IPS-18c (cell line): ENCODE results near the gene TCHH.
"Not testable (repeated sequence)": the region's sequence is repeated elsewhere in the genome, so short reads cannot be mapped to it uniquely, and the experiment has no call there.

Source experiments
- H3K4me3 ChIP-seq: 2 replicates; pipeline ENCODE4 v1.7.0; 2013; ENCODE audit warnings: low read depth, mild to moderate bottlenecking, low read length, moderate library complexity; ENCODE audit not compliant: insufficient read depth
- H3K9me3 ChIP-seq: one replicate; pipeline ENCODE4 v1.6.1; 2013; ENCODE audit warnings: mild to moderate bottlenecking, low read length, moderate library complexity; ENCODE audit not compliant: control insufficient read depth, insufficient read depth

TCHH gene

GRCh38 chr1:152084853-152085252 is 30.4 kb downstream of the TCHH start:
- Histone ChIP-seq H3K4me3 (no peak overlapping the region), H3K9me3 (no peaks in the 10 kb centered on the region)

GRCh38 chr1:152081026-152081425 is 34.2 kb downstream of the TCHH start:
- H3K4me3 ChIP-seq, H3K9me3 ChIP-seq: not testable (repeated sequence)

GRCh38 chr1:152080494-152080893 is 34.8 kb downstream of the TCHH start:
- H3K9me3 ChIP-seq, H3K4me3 ChIP-seq: not testable (repeated sequence)

GRCh38 chr1:152078831-152079441 is 36.3 kb downstream of the TCHH start:
- Histone ChIP-seq H3K9me3 (peaks cover 5% of the 10 kb centered on the region), H3K4me3 (no peak overlapping the region)

- no peaks in the 10 kb centered on the region for H3K9me3 ChIP-seq
These were observed 42.9 kb downstream of the TCHH start for GRCh38 chr1:152072311-152072710.

GRCh38 chr1:152071123-152071522 is 44.1 kb downstream of the TCHH start:
- no peak overlapping the region for H3K4me3 ChIP-seq
- H3K9me3 ChIP-seq = no peaks in the 10 kb centered on the region

More at GRCh38 chr1:152072311-152072710, 42.9 kb downstream of the TCHH start:
- no peak overlapping the region for H3K4me3 ChIP-seq

GRCh38 chr1:152067929-152068328 is 47.3 kb downstream of the TCHH start:
- no peak overlapping the region for H3K4me3 ChIP-seq
- H3K9me3 ChIP-seq = no peaks in the 10 kb centered on the region

- Histone ChIP-seq H3K9me3 (no peaks in the 10 kb centered on the region), H3K4me3 (no peak overlapping the region)
These were observed 48.1 kb downstream of the TCHH start for GRCh38 chr1:152067150-152067549.

GRCh38 chr1:152061952-152062351 is 53.3 kb downstream of the TCHH start:
- Histone ChIP-seq H3K9me3 (no peaks in the 10 kb centered on the region), H3K4me3 (no peak overlapping the region)
